RWPE1 (cell line): ENCODE data around the gene ANAPC2.

Source experiments
- CTCF ChIA-PET: fragments of 350-600 bp; sonication (Branson Sonifier 250); formaldehyde crosslinking; extraction: SDS; loops from one replicate; lab custom pipeline; 2021; lab: Yijun Ruan, JAX
- POLR2A ChIA-PET: fragments of 400-600 bp; formaldehyde crosslinking; extraction: SDS; loops from one replicate; lab custom pipeline; 2020; ENCODE audit warnings: antibody characterized with exemption; ENCODE audit not compliant: low non-redundant PET; lab: Yijun Ruan, JAX
- DNase-seq: peaks from one replicate; pipeline ENCODE4 v3.0.0; 2012; ENCODE audit warnings: low spot score
- H3K27ac ChIP-seq: fragments of 450-650 bp; 2 replicates; pipeline ENCODE4 v1.5.1; 2017
- TF ChIP-seq, protein P1 (sequence below): fragments of 450-650 bp; conservative IDR thresholded peaks from 2 replicates; pipeline ENCODE4 v1.5.1; 2017; ENCODE audit warnings: low read depth, mild to moderate bottlenecking

The ANAPC2 gene

DNA sequence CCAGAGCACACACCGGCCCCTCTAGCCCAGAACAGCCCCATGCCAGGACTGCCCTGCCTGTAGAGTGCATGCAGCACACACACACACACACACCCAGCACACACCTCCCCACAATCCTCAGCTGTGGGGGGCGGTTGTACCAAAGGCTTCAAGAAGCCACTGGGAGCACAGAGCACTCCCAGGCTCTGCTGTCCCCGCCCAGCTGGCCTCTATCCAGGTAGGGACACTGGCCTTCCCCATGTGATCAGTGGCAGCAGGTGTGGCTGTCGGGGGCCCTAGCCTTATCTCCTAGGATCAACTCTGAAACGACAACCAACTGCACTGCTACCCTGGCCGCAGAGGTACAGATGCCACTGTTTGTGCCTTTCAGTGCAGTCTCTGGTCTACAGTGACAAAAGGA lies 2.0 kb downstream of the ANAPC2 start:
- ChIA-PET CTCF (interaction anchor here (2.6 kb wide), 1 partner anchor 10 kb away, joined by 9 read pairs; no protein-coding TSS in a partner anchor), POLR2A (no interaction called here)
- no peak for DNase-seq
- TF ChIP-seq, protein P1, sequence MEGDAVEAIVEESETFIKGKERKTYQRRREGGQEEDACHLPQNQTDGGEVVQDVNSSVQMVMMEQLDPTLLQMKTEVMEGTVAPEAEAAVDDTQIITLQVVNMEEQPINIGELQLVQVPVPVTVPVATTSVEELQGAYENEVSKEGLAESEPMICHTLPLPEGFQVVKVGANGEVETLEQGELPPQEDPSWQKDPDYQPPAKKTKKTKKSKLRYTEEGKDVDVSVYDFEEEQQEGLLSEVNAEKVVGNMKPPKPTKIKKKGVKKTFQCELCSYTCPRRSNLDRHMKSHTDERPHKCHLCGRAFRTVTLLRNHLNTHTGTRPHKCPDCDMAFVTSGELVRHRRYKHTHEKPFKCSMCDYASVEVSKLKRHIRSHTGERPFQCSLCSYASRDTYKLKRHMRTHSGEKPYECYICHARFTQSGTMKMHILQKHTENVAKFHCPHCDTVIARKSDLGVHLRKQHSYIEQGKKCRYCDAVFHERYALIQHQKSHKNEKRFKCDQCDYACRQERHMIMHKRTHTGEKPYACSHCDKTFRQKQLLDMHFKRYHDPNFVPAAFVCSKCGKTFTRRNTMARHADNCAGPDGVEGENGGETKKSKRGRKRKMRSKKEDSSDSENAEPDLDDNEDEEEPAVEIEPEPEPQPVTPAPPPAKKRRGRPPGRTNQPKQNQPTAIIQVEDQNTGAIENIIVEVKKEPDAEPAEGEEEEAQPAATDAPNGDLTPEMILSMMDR = no peak
- H3K27ac ChIP-seq = peak overlapping the region; percentile 13; the same call in 1 of the 2 replicates

DNA sequence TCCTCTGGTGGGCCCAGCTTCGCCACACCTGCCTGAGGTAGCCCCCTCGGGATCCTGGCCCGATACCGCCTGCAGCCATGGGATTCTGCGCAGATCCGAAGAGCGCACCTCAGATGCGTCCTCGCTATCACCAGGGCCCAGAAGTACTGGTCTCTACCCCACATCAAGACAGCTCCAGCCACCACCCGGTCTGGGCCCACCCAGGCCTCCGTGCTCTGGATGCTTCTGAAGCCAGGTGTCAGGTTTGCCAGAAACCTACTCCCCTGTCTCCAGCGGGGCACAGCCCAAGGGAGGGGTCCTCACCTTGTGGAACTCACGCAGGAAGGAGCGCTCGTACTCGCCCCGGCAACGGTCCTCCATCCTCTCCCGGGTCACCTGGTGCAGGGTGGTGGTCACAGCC lies 2.4 kb downstream of the ANAPC2 start:
- POLR2A ChIA-PET = no interaction called here
- TF ChIP-seq, protein P1 = no peak
- CTCF ChIA-PET = no interaction called here

DNA sequence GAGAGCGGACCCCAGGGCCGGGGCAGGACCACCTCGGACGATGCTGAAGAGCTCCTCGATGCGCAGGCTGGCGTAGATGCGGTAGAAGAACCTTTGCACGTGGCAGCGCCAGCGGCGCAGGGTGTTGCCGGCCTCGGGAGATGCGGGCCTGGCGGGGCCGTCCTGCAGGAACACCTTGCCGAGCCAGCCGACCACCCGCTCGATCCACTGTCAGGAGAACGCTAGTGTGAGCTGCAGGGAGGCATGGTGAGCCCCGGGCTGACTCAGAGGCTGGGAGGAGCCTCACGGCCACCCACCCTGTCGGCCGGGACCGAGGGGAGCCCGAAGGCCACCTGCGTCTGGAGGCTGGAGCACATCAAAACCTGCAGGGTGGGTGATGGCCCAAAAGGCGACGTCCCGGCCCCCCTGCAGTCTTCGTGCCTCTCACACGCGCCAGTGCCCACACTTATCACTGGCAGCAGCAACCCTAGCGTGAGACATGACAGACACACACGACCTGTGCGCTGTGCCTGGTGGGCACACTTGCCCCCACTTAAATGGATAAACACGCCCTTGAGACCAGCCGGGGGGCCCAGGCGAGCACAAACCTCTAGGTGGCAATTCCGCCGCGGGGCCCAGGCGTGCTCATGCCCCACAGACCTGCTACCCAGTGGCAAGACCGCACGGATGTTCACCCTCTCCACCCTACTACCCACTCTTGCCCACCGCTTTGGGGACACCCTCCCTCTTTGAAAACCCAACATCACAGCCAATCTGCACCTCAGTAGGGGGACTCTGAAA lies 3.3 kb downstream of the ANAPC2 start:
- ChIA-PET POLR2A (no interaction called here), CTCF (no interaction called here)
- H3K27ac ChIP-seq = no peak overlapping the region
- TF ChIP-seq, protein P1 = no peak
- DNase-seq = no peak

More for the DNA sequence above, 2.4 kb downstream of the ANAPC2 start:
- no peak for DNase-seq
- 0 out of 2 replicates have a peak overlapping the region, but pooled peaks have one; percentile 13 for H3K27ac ChIP-seq

DNA sequence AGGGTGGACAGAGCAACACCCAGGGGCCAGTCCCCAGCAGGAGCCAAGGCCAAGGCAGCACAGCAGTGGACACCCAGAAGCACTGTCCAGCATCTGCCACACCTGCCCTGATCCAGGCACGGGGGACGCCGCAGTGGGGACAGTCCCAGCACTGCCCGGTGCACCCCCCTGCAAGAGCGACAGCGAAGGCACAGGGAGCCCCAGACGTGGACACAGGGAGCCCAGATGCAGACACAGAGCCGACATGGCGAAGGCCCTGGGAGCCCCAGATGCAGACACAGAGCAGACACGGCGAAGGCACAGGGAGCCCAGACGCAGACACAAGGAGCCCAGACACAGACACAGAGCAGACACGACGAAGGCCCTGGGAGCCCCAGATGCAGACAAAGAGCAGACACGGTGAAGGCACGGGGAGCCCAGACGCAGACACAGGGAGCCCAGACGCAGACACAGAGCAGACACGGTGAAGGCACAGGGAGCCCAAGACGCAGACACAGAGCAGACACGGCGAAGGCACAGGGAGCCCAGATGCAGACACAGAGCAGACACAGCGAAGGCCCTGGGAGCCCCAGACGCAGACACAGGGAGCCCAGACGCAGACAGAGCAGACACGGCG lies 4.3 kb downstream of the ANAPC2 start:
- TF ChIP-seq, protein P1 = no peak
- CTCF ChIA-PET = no interaction called here
- DNase-seq = no peak
- H3K27ac ChIP-seq = no peak overlapping the region
- POLR2A ChIA-PET = no interaction called here

DNA sequence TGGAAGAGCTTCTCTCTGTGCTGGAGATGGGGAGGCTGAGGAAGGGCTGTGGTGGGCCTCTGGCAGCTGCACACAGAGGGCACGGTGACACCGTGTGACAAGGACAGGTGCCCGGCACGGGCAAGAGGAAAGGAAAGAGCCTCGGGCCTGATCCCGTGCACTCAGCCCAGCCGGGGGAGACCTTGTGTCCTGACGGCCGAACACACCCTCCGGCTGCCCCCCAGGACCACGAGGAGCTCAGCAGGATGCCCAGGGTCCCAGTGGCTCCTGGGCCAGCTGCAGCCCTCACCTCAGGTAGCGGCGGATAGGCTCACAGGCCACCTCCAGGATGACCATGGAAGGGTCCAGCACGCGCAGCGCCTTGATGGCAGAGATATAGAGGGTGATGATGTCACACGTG lies 5.5 kb downstream of the ANAPC2 start:
- DNase-seq = no peak
- TF ChIP-seq, protein P1 = no peak
- no peak overlapping the region for H3K27ac ChIP-seq
- ChIA-PET CTCF (interaction anchor here (0.5 to 0.6 kb wide), 3 partner anchors 8 to 44 kb away, joined by 3 read pairs; no protein-coding TSS in a partner anchor), POLR2A (no interaction called here)

DNA sequence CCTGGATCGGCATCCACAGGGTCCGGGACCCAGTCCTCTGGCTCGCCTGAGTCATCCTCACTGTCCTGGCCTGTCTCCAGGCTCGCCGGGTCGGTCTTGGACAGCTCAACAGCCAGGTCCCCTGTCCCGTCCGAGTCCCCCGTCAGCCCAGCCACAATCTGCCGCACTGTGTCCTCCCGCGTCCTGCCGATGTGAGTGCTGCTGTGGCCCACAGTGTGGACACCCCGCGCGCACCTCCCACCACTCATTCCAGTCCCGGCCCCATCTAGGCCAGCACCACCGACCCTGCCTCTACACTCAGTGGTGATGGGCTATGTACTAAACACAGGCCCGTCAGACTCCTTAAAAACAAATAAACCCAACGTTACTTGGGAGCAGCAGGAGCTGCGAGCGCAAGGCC lies 6.7 kb downstream of the ANAPC2 start:
- no peak for DNase-seq
- ChIA-PET CTCF (interaction anchor here (0.9 to 1.0 kb wide), 2 partner anchors 55 to 63 kb away, joined by 3 to 4 read pairs; no protein-coding TSS in a partner anchor), POLR2A (no interaction called here)
- TF ChIP-seq, protein P1 = no peak
- no peak overlapping the region for H3K27ac ChIP-seq
